DOHH2 (cell line): ENCODE results near the gene CACNA2D2.

ENCODE experiments used
- CTCF ChIP-seq: fragments of 200-600 bp; sonication (generic); IDR thresholded peaks from one replicate; pipeline ENCODE4 v1.5.1; 2014; ENCODE audit warnings: antibody characterized with exemption, mild to moderate bottlenecking, low read depth, low read length; ENCODE audit not compliant: poor library complexity, severe bottlenecking
- EZH2phosphoT487 ChIP-seq: fragments of 200-600 bp; sonication (generic); IDR thresholded peaks from 2 replicates; pipeline ENCODE4 v1.6.1; 2017; ENCODE audit warnings: borderline replicate concordance, mild to moderate bottlenecking, antibody characterized with exemption, low read length, moderate library complexity, mixed read lengths

DNA sequence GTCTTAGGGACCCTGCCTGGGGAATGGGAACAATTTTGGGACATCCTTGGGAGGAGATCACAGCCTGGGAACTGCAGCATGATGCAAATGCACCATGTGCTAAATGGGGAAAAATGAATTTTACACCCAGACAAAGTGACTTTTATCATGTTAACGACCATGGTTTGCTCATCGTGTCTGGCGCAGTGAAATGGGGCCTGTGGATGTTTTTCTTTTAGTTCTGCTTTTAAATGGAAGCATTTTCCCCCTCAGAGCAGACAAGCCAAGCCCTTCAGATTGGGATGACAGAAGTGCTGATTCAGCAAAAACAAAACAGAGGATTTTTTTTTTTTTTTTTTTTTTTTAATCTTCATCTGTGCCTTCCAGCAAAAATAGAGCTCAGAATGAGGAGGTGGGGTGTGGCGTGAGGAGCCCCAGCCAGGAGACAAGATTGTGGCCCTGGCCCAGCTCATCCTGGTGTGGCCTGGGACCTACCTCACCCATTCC lies 14.3 kb upstream of the CACNA2D2 start:
- TF ChIP-seq CTCF (no peak), EZH2phosphoT487 (no peak)
